ENCODE data around the gene FGD5.

DNA sequence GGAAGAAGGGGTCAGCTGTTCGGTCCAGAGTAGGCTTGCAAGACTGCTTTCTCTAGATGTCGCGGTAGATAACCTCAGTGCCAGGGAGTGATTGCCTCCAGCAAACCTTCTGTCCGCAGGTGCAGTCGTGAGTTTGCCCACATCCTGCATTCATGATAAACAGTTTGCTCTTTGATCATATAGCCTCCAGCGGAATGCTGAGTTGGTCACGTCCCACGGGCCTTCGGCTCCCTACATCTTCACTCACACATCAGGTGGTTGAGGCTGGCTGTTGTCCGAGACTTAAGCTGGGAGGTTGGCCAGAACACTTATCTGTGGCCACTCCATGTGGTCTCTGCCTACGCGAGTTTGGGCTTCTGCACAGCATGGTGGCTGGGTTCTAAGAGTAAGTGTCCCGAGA lies 66.5 kb downstream of the FGD5 start:
- TF ChIP-seq, protein P1, sequence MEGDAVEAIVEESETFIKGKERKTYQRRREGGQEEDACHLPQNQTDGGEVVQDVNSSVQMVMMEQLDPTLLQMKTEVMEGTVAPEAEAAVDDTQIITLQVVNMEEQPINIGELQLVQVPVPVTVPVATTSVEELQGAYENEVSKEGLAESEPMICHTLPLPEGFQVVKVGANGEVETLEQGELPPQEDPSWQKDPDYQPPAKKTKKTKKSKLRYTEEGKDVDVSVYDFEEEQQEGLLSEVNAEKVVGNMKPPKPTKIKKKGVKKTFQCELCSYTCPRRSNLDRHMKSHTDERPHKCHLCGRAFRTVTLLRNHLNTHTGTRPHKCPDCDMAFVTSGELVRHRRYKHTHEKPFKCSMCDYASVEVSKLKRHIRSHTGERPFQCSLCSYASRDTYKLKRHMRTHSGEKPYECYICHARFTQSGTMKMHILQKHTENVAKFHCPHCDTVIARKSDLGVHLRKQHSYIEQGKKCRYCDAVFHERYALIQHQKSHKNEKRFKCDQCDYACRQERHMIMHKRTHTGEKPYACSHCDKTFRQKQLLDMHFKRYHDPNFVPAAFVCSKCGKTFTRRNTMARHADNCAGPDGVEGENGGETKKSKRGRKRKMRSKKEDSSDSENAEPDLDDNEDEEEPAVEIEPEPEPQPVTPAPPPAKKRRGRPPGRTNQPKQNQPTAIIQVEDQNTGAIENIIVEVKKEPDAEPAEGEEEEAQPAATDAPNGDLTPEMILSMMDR (conservative IDR thresholded peaks at IDR 0.05 in 1 of 2, IDR thresholded peaks at IDR 0.05 in 1 of 2; ENCODE audit: low read depth in 1 of 2, low read length in 2 of 2), result no peak
- no peak for TF ChIP-seq EZH2 (IDR thresholded peaks at IDR 0.05; ENCODE audit: low read length, missing control alignments)
